IPS-NIHi7 (cell line): ENCODE measurements around the gene LIPN.

Source experiments
- DNase-seq: peaks from one replicate; pipeline ENCODE4 v3.0.0; 2012; ENCODE audit warnings: mixed read lengths; ENCODE audit errors: extremely low spot score

LIPN gene

GRCh38 chr10:88827671-88828070 is 67.9 kb downstream of the LIPN start:
- no peak for DNase-seq

GRCh38 chr10:88828310-88828709 is 68.5 kb downstream of the LIPN start:
- DNase-seq, result no peak
